ENCODE results near the gene HSPA2.
"Not testable (repeated sequence)": the region's sequence is repeated elsewhere in the genome, so short reads cannot be mapped to it uniquely, and the experiment has no call there.

HSPA2 gene

DNA sequence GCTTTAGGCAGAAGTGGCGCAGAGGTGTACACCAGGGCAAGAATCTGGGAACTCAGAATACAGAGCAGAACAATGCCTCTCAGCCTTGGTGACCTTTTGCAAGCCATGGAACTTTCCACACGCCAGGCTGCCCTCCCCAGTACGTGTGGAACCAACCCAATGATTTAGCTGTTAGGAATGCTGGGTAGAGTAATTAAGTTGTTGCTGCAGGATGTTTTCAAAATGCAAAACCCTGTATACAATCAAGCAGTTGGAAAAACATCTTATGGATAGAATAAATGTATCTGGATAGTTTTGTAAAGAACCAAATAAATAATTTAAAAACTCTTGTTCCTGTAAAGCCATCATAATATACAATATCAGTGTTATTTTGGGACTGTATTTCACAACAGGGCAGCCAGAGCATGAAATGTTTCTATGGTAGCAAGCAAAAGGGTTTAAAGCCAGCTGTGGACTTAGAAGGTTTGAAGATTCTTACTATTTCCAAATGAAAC is 28.6 kb downstream of the HSPA2 start:
- H3K27ac Mint-ChIP-seq = no peak overlapping the region
- no peaks in the 10 kb centered on the region for H3K27me3 Mint-ChIP-seq
- no peaks in the 10 kb centered on the region for H3K4me1 Mint-ChIP-seq

DNA sequence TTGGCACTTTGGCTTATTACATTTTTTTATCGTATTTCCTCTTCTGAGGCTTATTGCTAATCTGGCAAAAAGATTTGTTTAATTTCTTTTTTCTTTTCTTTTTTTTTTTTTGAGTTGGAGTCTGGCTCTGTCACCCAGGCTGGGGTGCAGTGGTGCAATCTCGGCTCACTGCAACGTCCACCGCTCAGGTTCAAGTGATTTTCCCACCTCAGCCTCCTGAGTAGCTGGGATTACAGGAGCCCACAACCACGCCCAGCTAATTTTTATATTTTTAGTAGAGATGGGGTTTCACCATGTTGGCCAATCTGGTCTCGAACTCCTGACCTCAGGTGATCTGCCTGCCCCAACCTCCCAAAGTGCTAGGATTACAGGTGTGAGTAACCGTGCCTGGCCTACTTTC is 29.1 kb downstream of the HSPA2 start:
- H3K36me3 Mint-ChIP-seq, H3K4me1 Mint-ChIP-seq, H3K27ac Mint-ChIP-seq, H3K27me3 Mint-ChIP-seq, H3K9me3 Mint-ChIP-seq, H3K4me3 Mint-ChIP-seq, ATAC-seq: not testable (repeated sequence)

More for the DNA sequence above, 28.6 kb downstream of the HSPA2 start:
- H3K36me3 Mint-ChIP-seq = no peaks in the 10 kb centered on the region
- no peak overlapping the region for H3K4me3 Mint-ChIP-seq
- H3K9me3 Mint-ChIP-seq = no peaks in the 10 kb centered on the region
- no peak for ATAC-seq

DNA sequence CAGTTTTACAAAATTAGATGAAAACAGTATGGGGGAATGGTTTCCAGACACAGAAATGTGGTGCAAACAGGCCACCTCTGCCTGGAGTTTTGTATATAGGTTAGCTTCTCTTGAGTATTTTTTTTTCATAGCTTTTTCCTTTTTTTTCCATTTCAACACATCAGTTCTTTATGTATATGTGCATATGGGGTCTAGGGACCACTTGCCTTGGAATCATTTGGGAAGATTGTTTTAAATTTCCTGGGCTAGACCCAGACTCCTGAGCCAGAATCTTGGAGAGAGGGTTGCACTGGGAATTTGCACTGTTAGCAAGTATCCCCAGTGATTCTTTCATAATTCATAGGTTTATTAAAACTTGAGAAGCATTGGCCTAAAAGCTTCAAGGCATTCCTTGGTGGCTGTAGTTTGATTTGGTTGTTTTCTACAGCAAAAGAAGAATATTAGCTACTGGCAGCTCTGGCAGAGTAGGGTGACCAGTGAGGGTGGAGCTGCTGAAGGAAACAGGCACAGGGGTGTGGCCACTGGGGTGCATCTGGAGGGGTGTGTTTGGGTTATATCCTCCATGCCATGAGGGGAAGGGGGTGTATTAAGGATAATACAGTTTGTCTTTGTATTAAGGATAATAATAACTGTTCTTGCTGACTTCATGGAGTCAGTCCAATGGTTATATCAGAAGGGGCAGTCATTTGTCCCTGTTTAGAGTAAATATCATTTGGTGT is 32.0 kb downstream of the HSPA2 start:
- Mint-ChIP-seq H3K4me3 (no peak overlapping the region), H3K27me3 (no peaks in the 10 kb centered on the region), H3K36me3 (no peaks in the 10 kb centered on the region)

DNA sequence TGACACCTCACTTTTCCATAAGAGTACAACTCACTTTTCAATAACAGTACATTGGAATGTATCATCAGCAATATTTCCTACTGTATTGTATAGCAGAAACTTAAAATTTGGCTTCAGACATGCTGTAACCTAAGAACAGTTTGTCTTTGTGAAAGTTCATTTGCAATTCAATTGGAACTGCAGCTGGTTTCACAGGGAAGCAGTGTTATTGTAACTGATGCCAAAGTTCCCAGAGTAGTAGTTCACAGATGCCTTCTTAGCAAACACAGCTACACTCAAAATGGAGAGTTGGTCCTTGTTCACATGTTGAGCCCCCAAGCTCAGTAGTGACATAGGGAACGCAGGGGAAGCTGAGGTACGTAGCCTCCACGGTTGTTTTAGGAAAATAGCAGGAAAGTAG is 32.6 kb downstream of the HSPA2 start:
- H3K27ac Mint-ChIP-seq = no peak overlapping the region

More for the DNA sequence above, 32.0 kb downstream of the HSPA2 start:
- no peak overlapping the region for H3K27ac Mint-ChIP-seq
- H3K9me3 Mint-ChIP-seq = no peaks in the 10 kb centered on the region
- H3K4me1 Mint-ChIP-seq = no peaks in the 10 kb centered on the region
- ATAC-seq = no peak

DNA sequence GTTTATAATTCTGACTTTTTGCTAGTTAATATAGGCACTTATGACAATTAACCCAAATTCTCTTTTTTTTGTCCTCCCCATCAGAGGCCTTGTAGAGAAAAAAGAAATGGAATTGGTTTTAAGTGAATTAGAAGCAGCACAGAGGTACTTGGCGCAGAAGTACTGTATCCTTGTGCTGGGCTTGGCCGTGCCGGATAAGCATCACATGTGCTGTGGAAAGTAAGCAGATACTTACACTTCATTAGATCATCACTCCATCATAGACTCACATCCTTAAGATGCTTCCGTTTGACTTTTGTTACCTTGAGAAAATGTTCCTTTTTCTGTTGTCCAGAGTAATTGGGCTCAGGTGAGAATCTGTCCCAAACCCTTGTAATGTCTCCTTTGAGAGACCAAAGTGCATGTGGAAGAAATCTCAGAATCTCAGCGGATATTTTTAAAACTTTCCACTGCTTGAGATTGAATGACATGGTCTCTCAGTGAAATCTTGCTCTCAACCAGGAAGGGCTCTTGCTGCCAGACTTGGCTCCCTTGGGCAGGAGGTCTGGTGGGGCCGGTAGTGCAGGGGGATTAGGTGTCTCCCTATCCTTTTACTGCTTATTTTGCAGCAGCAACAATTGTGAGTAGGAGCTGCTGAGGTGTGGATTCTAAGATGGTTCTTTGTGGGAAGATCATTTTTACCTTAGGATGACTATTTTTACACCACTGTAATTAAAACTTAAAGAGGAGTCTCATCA is 34.0 kb downstream of the HSPA2 start:
- no peaks in the 10 kb centered on the region for H3K9me3 Mint-ChIP-seq
- no peak for ATAC-seq
- H3K36me3 Mint-ChIP-seq = no peaks in the 10 kb centered on the region
- H3K4me3 Mint-ChIP-seq = no peak overlapping the region
- no peaks in the 10 kb centered on the region for H3K27me3 Mint-ChIP-seq
- no peak overlapping the region for H3K27ac Mint-ChIP-seq
- no peaks in the 10 kb centered on the region for H3K4me1 Mint-ChIP-seq

More for the DNA sequence above, 32.6 kb downstream of the HSPA2 start:
- Mint-ChIP-seq H3K36me3 (no peaks in the 10 kb centered on the region), H3K27me3 (no peaks in the 10 kb centered on the region), H3K4me1 (no peaks in the 10 kb centered on the region), H3K9me3 (no peaks in the 10 kb centered on the region), H3K4me3 (no peak overlapping the region)
- no peak for ATAC-seq

DNA sequence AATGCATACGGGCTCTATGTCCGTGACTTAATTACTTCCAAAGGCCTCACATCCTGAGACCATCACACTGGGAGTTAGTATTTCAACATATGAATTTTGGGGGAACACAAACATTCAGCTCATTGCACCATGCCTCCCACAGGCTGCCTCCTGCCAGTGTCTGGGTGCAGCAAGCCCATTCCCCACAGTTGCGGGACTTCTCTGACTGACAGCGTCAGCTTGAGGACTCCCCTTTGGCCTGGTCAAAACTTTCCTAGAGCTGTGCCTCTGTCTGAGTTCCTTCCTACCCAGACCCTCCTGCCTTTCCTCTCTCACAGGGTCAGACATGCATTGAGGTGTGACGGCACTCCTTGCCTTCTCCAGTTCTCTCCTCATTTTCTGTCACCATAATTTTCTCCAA is 36.7 kb downstream of the HSPA2 start:
- no peak overlapping the region for H3K4me3 Mint-ChIP-seq
- H3K9me3 Mint-ChIP-seq = no peaks in the 10 kb centered on the region
- ATAC-seq = no peak
- no peak overlapping the region for H3K27ac Mint-ChIP-seq
- no peaks in the 10 kb centered on the region for H3K4me1 Mint-ChIP-seq
- H3K27me3 Mint-ChIP-seq = no peaks in the 10 kb centered on the region
- H3K36me3 Mint-ChIP-seq = no peaks in the 10 kb centered on the region

DNA sequence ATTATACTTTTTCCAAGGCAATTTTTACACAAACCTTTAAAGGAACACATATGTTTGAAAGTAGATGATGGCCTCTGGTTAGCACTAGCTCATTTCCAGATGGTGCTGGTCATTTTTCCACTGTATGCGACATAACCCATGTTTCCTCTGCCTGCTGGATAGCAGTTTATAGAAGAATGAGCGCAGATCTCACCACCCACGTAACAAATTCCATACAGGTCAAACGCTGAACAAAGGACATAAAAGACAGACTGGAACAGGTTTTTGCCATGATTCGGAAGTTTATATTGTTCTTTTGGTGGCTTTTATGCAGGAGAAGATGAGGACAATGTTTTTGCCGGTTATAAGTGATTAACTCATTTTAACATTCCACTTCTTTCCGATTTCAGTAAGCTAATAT is 39.9 kb downstream of the HSPA2 start:
- no peaks in the 10 kb centered on the region for H3K4me1 Mint-ChIP-seq
- H3K36me3 Mint-ChIP-seq = no peaks in the 10 kb centered on the region
- no peak for ATAC-seq
- H3K4me3 Mint-ChIP-seq = no peak overlapping the region
- no peak overlapping the region for H3K27ac Mint-ChIP-seq
- H3K9me3 Mint-ChIP-seq = no peaks in the 10 kb centered on the region
- no peaks in the 10 kb centered on the region for H3K27me3 Mint-ChIP-seq

DNA sequence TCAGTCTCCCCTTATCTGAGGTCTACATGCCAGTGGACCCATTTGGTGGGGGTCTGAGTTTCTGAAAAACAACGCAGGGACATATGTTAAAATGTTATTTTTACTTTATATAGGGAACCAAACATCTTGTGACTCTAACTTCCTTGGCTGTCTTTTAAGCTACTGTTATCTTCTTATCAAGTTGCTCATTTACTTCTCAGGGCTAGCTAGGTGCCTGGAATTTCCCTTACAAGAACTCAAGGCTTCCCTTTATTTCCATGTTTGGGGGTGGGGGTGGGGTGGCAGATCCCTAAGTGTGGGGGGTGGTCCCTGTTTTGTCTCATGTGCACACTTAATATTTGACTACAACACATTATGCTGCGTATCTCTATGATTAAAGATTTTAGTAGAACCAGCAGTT is 40.8 kb downstream of the HSPA2 start:
- Mint-ChIP-seq H3K4me1 (no peaks in the 10 kb centered on the region), H3K4me3 (no peak overlapping the region), H3K36me3 (no peaks in the 10 kb centered on the region), H3K27ac (no peak overlapping the region), H3K27me3 (no peaks in the 10 kb centered on the region), H3K9me3 (no peaks in the 10 kb centered on the region)
- ATAC-seq = no peak

DNA sequence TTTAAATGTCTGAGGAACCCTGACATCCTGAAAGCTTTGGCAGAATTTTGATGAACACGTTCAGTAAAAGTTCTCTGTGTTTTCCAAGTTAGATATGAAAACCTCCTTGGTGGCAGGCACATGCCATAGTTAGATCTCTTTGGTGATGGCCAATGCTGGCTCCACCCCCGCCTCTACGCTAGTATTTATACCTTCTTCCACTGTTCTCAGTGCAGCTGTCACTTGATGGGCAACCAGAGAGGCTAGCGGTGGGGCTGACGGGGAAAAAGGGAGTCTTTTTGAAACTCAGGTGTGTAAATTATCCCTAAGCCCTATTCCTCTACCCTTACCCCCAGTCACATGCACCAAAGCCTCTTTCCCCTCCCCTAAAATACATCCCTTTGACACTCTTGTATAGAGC is 41.3 kb downstream of the HSPA2 start:
- ATAC-seq = no peak
- Mint-ChIP-seq H3K4me3 (no peak overlapping the region), H3K36me3 (no peaks in the 10 kb centered on the region), H3K27ac (no peak overlapping the region), H3K27me3 (no peaks in the 10 kb centered on the region), H3K9me3 (no peaks in the 10 kb centered on the region), H3K4me1 (no peaks in the 10 kb centered on the region)

DNA sequence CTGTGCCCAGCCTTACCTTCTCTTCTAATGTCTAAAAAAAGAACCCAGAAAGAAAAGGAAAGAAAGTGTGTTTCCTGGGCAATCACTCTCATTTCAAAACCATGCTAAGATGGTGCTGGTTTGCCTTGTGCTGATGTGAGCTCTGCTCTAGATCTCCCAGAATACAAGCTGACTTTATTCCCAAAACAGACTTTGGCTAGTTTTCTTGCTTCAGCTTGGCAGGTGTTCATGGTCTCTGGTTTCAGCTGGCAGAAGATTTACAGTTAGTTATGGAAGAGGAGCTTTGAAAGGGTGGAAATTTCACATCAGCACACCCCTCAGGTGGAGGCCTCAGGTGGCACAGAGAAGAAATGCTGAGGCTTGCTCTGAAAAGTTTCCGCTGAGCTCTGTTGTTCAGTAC is 43.6 kb downstream of the HSPA2 start:
- Mint-ChIP-seq H3K27me3 (no peaks in the 10 kb centered on the region), H3K27ac (no peak overlapping the region), H3K9me3 (no peaks in the 10 kb centered on the region), H3K4me1 (no peaks in the 10 kb centered on the region), H3K36me3 (no peaks in the 10 kb centered on the region), H3K4me3 (no peak overlapping the region)
- no peak for ATAC-seq

DNA sequence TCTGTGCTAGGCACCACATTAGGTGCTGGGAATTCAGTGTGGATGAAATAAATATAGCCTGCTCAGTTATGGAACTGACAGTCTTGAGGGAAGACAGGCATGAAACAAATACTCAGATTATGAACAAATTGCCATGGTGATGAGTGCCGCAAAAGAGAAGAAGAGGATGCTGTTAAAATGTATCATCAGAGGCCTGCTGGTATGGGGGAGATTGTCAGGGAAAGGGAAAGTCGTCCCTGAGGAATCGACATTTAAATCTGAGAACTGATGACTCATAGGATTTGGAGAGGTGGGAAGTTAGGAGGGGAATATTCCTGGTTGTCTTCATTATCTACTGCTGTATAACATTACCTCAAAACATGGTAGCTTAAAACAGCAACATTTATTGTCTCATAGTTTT is 51.3 kb downstream of the HSPA2 start:
- Mint-ChIP-seq H3K4me1 (no peaks in the 10 kb centered on the region), H3K27ac (no peak overlapping the region), H3K9me3 (no peaks in the 10 kb centered on the region), H3K4me3 (no peak overlapping the region), H3K36me3 (no peaks in the 10 kb centered on the region), H3K27me3 (no peaks in the 10 kb centered on the region)
- ATAC-seq = no peak
